HCT116 (cell line): Measurements from ENCODE around the gene NRTN.

Source experiments
- ATF3 ChIP-seq: IDR thresholded peaks from 2 replicates; pipeline ENCODE4 v1.6.1; 2012
- CEBPB ChIP-seq: IDR thresholded peaks from 2 replicates; pipeline ENCODE4 v1.6.1; 2012; ENCODE audit warnings: low read depth
- ELF1 ChIP-seq: IDR thresholded peaks from 2 replicates; pipeline ENCODE4 v1.6.1; 2012; ENCODE audit warnings: low read depth, borderline replicate concordance
- EZH2 ChIP-seq: fragments of 200-600 bp; sonication (generic); IDR thresholded peaks from 2 replicates; pipeline ENCODE4 v1.6.1; 2017; ENCODE audit warnings: antibody characterized with exemption, mixed run types
- POLR2A ChIP-seq: IDR thresholded peaks from 2 replicates; pipeline ENCODE4 v1.7.0; 2011; ENCODE audit warnings: borderline replicate concordance; ENCODE audit not compliant: insufficient read depth, insufficient read length; ENCODE audit errors: extremely low read depth
- POLR2AphosphoS5 ChIP-seq: IDR thresholded peaks from 2 replicates; pipeline ENCODE4 v1.6.1; 2011; ENCODE audit warnings: mild to moderate bottlenecking, low read depth, low read length, moderate library complexity
- REST ChIP-seq: IDR thresholded peaks from 2 replicates; pipeline ENCODE4 v1.6.1; 2012; ENCODE audit warnings: low read depth
- YY1 ChIP-seq: IDR thresholded peaks from 2 replicates; pipeline ENCODE4 v1.6.1; 2011; ENCODE audit warnings: low read length, low read depth, moderate library complexity, mild to moderate bottlenecking; ENCODE audit not compliant: insufficient replicate concordance; ENCODE audit errors: extremely low read depth
- ZBTB33 ChIP-seq: IDR thresholded peaks from 2 replicates; pipeline ENCODE4 v1.6.1; 2011; ENCODE audit warnings: mild to moderate bottlenecking, low read length, moderate library complexity; ENCODE audit not compliant: insufficient replicate concordance; ENCODE audit errors: extremely low read depth
- ZFX ChIP-seq: fragments of 450-650 bp; IDR thresholded peaks from 2 replicates; pipeline ENCODE4 v1.6.1; 2017
- ZNF274 ChIP-seq: fragments of 200-500 bp; sonication (Bioruptor generic); IDR thresholded peaks from 2 replicates; pipeline ENCODE4 v1.6.1; 2014; ENCODE audit warnings: mild to moderate bottlenecking, low read depth, low read length, inconsistent platforms
- TF ChIP-seq, protein P1 (sequence below), 3 experiments: fragments of 200-600 bp in 1 of 3; sonication (generic) in 1 of 3; IDR thresholded peaks in 2 of 3; conservative IDR thresholded peaks in 1 of 3; 2 replicates each; pipeline ENCODE4 v1.5.1; 2012 to 2017; ENCODE audit warnings: low read depth in 2 of 3, low read length in 2 of 3, antibody characterized with exemption in 1 of 3, borderline replicate concordance in 1 of 3, control low read depth in 1 of 3, mild to moderate bottlenecking in 1 of 3, mixed read lengths in 1 of 3, mixed run types in 1 of 3, moderate library complexity in 1 of 3; ENCODE audit not compliant: insufficient read depth in 1 of 3

- TF ChIP-seq, protein P1, sequence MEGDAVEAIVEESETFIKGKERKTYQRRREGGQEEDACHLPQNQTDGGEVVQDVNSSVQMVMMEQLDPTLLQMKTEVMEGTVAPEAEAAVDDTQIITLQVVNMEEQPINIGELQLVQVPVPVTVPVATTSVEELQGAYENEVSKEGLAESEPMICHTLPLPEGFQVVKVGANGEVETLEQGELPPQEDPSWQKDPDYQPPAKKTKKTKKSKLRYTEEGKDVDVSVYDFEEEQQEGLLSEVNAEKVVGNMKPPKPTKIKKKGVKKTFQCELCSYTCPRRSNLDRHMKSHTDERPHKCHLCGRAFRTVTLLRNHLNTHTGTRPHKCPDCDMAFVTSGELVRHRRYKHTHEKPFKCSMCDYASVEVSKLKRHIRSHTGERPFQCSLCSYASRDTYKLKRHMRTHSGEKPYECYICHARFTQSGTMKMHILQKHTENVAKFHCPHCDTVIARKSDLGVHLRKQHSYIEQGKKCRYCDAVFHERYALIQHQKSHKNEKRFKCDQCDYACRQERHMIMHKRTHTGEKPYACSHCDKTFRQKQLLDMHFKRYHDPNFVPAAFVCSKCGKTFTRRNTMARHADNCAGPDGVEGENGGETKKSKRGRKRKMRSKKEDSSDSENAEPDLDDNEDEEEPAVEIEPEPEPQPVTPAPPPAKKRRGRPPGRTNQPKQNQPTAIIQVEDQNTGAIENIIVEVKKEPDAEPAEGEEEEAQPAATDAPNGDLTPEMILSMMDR (IDR thresholded peaks at IDR 0.05 in 2 of 3, conservative IDR thresholded peaks at IDR 0.05 in 1 of 3; ENCODE audit: borderline replicate concordance in 1 of 3, insufficient read depth in 1 of 3, low read depth in 2 of 3, low read length in 2 of 3), result no peak
- TF ChIP-seq POLR2AphosphoS5 (no peak), ELF1 (no peak), ZFX (no peak), ZBTB33 (no peak), CEBPB (no peak), ZNF274 (no peak), POLR2A (no peak), ATF3 (no peak), YY1 (no peak), REST (no peak), EZH2 (no peak)
Observed at GRCh38 chr19:5811117-5811516, 6.2 kb downstream of the NRTN start.
